Astrocyte (in vitro differentiated cells and primary cell): ENCODE measurements around the gene PPP1CC. TPM values are rescaled to one million over a fixed set of nuclear protein-coding genes. Genes with fewer than 3 reads are reported as not detected.

Experiments
- DNase-seq: peaks from one replicate; pipeline ENCODE4 v3.0.0-alpha.2; 2010; ENCODE audit warnings: low read depth
- FAIRE-seq: peaks from 2 replicates; lab custom pipeline; 2011; peaks lifted over from hg19 to GRCh38; lab: Jason Lieb, UNC
- H2AFZ ChIP-seq: 2 replicates; pipeline ENCODE4 v1.6.0; 2012; ENCODE audit warnings: low read depth, low read length, inconsistent platforms
- H3K27ac ChIP-seq: 2 replicates; pipeline ENCODE4 v1.5.1; 2011; ENCODE audit warnings: low read depth, low read length, inconsistent platforms
- H3K27me3 ChIP-seq: 2 replicates; pipeline ENCODE4 v1.6.0; 2011; ENCODE audit warnings: low read length, inconsistent platforms; ENCODE audit not compliant: insufficient read depth
- H3K36me3 ChIP-seq: 2 replicates; pipeline ENCODE4 v1.5.1; 2011; ENCODE audit warnings: low read length, inconsistent platforms; ENCODE audit not compliant: insufficient read depth
- H3K4me1 ChIP-seq: 2 replicates; pipeline ENCODE4 v1.5.1; 2011; ENCODE audit warnings: low read length, inconsistent platforms; ENCODE audit not compliant: insufficient read depth
- H3K4me2 ChIP-seq: 2 replicates; pipeline ENCODE4 v1.6.0; 2012; ENCODE audit warnings: low read length, inconsistent platforms
- H3K4me3 ChIP-seq: 2 replicates; pipeline ENCODE4 v1.5.1; 2011; ENCODE audit warnings: low read depth, mild to moderate bottlenecking, low read length, inconsistent platforms; ENCODE audit not compliant: insufficient read depth
- H3K79me2 ChIP-seq: 2 replicates; pipeline ENCODE4 v1.6.0; 2012; ENCODE audit warnings: mild to moderate bottlenecking, low read length, inconsistent platforms; ENCODE audit not compliant: insufficient read depth
- H3K9ac ChIP-seq: 2 replicates; pipeline ENCODE4 v1.6.0; 2012; ENCODE audit warnings: mild to moderate bottlenecking, low read length, inconsistent platforms
- H3K9me3 ChIP-seq: 2 replicates; pipeline ENCODE4 v1.5.1; 2012; ENCODE audit warnings: low read depth, mild to moderate bottlenecking, low read length, inconsistent platforms; ENCODE audit not compliant: insufficient read depth
- H4K20me1 ChIP-seq: 2 replicates; pipeline ENCODE4 v1.6.0; 2012; ENCODE audit warnings: low read length, inconsistent platforms; ENCODE audit not compliant: insufficient read depth
- H3K27ac Mint-ChIP-seq: one replicate; pipeline ENCODE4 v1.8.0; 2021; ENCODE audit warnings: mild to moderate bottlenecking, mixed read lengths; ENCODE audit not compliant: unreplicated experiment
- H3K27me3 Mint-ChIP-seq: one replicate; pipeline ENCODE4 v1.8.0; 2021; ENCODE audit warnings: low read depth, mixed read lengths; ENCODE audit not compliant: unreplicated experiment
- H3K36me3 Mint-ChIP-seq: one replicate; pipeline ENCODE4 v1.8.0; 2021; ENCODE audit warnings: low read depth, mixed read lengths; ENCODE audit not compliant: unreplicated experiment
- H3K4me1 Mint-ChIP-seq: one replicate; pipeline ENCODE4 v1.8.0; 2021; ENCODE audit warnings: low read depth, mixed read lengths; ENCODE audit not compliant: unreplicated experiment
- H3K4me3 Mint-ChIP-seq: one replicate; pipeline ENCODE4 v1.8.0; 2021; ENCODE audit warnings: mild to moderate bottlenecking, moderate library complexity, mixed read lengths; ENCODE audit not compliant: unreplicated experiment
- H3K9me3 Mint-ChIP-seq: one replicate; pipeline ENCODE4 v1.8.0; 2021; ENCODE audit warnings: mild to moderate bottlenecking, mixed read lengths; ENCODE audit not compliant: unreplicated experiment
- EZH2 ChIP-seq: IDR thresholded peaks from 2 replicates; pipeline ENCODE4 v1.6.1; 2012; ENCODE audit warnings: mild to moderate bottlenecking, low read length, inconsistent platforms; ENCODE audit not compliant: insufficient read depth
- total RNA-seq: library from RNA; stranded (reverse); gene quantifications from 2 replicates; pipeline ENCODE4 v1.2.1, GENCODE V29; 2021
- TF ChIP-seq, protein P1 (sequence below): IDR thresholded peaks from 2 replicates; pipeline ENCODE4 v1.5.1; 2011; ENCODE audit warnings: low read depth, mild to moderate bottlenecking, inconsistent platforms, low read length, moderate library complexity; ENCODE audit not compliant: insufficient read depth

The PPP1CC gene
- total RNA-seq, 1 donor from 2014 or later = 107 TPM

- peak overlapping the region; percentile 35 for H3K4me3 ChIP-seq
- Mint-ChIP-seq H3K4me1 (no peaks in the 10 kb centered on the region), H3K4me3 (no peak overlapping the region), H3K36me3 (no peaks in the 10 kb centered on the region), H3K9me3 (peaks cover 2% of the 10 kb centered on the region), H3K27ac (no peak overlapping the region), H3K27me3 (peaks cover 3% of the 10 kb centered on the region)
- H3K27ac ChIP-seq = no peak overlapping the region
- H2AFZ ChIP-seq = peak overlapping the region; percentile 80
- no peaks in the 10 kb centered on the region for H3K36me3 ChIP-seq
- FAIRE-seq (peak; percentile 56), DNase-seq (peak; percentile 70)
- no peaks in the 10 kb centered on the region for H3K9me3 ChIP-seq
- no peaks in the 10 kb centered on the region for H3K27me3 ChIP-seq
- no peaks in the 10 kb centered on the region for H4K20me1 ChIP-seq
- peaks cover 5% of the 10 kb centered on the region for H3K4me1 ChIP-seq
- H3K79me2 ChIP-seq = no peaks in the 10 kb centered on the region
- H3K4me2 ChIP-seq = peak overlapping the region; percentile 80
- TF ChIP-seq, protein P1, sequence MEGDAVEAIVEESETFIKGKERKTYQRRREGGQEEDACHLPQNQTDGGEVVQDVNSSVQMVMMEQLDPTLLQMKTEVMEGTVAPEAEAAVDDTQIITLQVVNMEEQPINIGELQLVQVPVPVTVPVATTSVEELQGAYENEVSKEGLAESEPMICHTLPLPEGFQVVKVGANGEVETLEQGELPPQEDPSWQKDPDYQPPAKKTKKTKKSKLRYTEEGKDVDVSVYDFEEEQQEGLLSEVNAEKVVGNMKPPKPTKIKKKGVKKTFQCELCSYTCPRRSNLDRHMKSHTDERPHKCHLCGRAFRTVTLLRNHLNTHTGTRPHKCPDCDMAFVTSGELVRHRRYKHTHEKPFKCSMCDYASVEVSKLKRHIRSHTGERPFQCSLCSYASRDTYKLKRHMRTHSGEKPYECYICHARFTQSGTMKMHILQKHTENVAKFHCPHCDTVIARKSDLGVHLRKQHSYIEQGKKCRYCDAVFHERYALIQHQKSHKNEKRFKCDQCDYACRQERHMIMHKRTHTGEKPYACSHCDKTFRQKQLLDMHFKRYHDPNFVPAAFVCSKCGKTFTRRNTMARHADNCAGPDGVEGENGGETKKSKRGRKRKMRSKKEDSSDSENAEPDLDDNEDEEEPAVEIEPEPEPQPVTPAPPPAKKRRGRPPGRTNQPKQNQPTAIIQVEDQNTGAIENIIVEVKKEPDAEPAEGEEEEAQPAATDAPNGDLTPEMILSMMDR = peak; percentile 69
- no peak for TF ChIP-seq EZH2
- no peak overlapping the region for H3K9ac ChIP-seq
Measured at GRCh38 chr12:110698171-110698902, 44.4 kb downstream of the PPP1CC start.

DNA sequence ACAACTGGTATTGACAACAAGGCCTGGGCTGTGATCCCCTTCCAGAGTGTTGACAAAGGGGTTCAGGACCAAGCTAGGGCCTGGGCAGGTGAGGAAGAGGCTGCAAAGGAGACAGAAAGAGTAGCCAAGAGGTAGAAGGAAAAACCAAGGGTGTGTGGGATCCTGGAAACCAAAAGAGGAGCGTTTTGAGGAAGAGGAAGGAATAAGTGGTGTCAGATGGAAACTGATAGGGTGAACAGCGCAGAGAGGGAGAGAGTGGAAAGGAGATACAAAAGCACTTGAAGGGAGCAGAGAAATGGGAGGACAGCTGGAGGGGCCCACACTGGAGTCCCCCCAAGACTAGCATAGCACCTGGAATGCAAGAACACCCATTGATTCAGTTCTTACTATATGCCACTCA is 45.5 kb downstream of the PPP1CC start:
- Histone ChIP-seq H3K4me1 (peaks cover 5% of the 10 kb centered on the region), H3K79me2 (no peaks in the 10 kb centered on the region), H3K36me3 (no peaks in the 10 kb centered on the region), H2AFZ (no peak overlapping the region), H3K4me2 (no peak overlapping the region), H4K20me1 (no peaks in the 10 kb centered on the region), H3K9me3 (no peaks in the 10 kb centered on the region), H3K27ac (no peak overlapping the region), H3K27me3 (no peaks in the 10 kb centered on the region), H3K4me3 (no peak overlapping the region), H3K9ac (no peak overlapping the region)
- Mint-ChIP-seq H3K4me3 (no peak overlapping the region), H3K27ac (peak overlapping the region; percentile 4), H3K9me3 (peaks cover 2% of the 10 kb centered on the region), H3K27me3 (peaks cover 3% of the 10 kb centered on the region), H3K4me1 (no peaks in the 10 kb centered on the region), H3K36me3 (no peaks in the 10 kb centered on the region)
- TF ChIP-seq, protein P1 = no peak
- TF ChIP-seq EZH2 = no peak
- no peak for FAIRE-seq
- no peak for DNase-seq

DNA sequence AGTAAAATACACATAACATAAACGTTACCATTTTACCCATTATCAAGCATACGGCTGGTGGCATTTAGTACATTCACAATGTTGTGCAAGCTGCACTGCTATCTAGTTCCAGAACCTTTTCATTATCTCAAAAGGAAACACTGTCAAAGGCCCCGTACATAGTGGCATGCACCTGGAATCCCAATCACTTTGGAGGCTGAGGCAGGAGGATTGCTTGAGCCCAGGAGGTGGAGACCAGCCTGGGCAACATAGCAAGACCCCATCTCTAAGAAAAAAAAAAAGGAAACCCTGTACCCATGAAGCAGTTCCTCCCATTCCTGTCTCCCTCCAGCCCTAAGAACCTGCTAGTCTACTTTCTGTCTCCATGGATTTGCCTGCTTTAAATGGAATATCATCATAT is 46.4 kb downstream of the PPP1CC start:
- no peak overlapping the region for H3K27ac ChIP-seq
- no peaks in the 10 kb centered on the region for H3K79me2 ChIP-seq
- H3K4me1 ChIP-seq = peaks cover 5% of the 10 kb centered on the region
- FAIRE-seq = no peak
- no peaks in the 10 kb centered on the region for H4K20me1 ChIP-seq
- Mint-ChIP-seq H3K9me3 (peaks cover 2% of the 10 kb centered on the region), H3K27ac (no peak overlapping the region), H3K36me3 (no peaks in the 10 kb centered on the region), H3K4me3 (no peak overlapping the region), H3K4me1 (no peaks in the 10 kb centered on the region), H3K27me3 (peaks cover 9% of the 10 kb centered on the region)
- H3K27me3 ChIP-seq = no peaks in the 10 kb centered on the region
- H3K4me3 ChIP-seq = no peak overlapping the region
- no peak for DNase-seq
- H2AFZ ChIP-seq = no peak overlapping the region
- H3K36me3 ChIP-seq = no peaks in the 10 kb centered on the region
- no peak for TF ChIP-seq EZH2
- TF ChIP-seq, protein P1 = no peak
- no peak overlapping the region for H3K4me2 ChIP-seq
- no peak overlapping the region for H3K9ac ChIP-seq
- no peaks in the 10 kb centered on the region for H3K9me3 ChIP-seq
